Right hindlimb (tissue), 1 donor: ENCODE data around the gene REXO1.

Experiments
- DNase-seq: peaks from one replicate; pipeline ENCODE4 v3.0.0-alpha.2; 2018

Gene REXO1

GRCh38 chr19:1859331-1859781 is 11.1 kb upstream of the REXO1 start:
- peak; percentile 48 for DNase-seq

DNA sequence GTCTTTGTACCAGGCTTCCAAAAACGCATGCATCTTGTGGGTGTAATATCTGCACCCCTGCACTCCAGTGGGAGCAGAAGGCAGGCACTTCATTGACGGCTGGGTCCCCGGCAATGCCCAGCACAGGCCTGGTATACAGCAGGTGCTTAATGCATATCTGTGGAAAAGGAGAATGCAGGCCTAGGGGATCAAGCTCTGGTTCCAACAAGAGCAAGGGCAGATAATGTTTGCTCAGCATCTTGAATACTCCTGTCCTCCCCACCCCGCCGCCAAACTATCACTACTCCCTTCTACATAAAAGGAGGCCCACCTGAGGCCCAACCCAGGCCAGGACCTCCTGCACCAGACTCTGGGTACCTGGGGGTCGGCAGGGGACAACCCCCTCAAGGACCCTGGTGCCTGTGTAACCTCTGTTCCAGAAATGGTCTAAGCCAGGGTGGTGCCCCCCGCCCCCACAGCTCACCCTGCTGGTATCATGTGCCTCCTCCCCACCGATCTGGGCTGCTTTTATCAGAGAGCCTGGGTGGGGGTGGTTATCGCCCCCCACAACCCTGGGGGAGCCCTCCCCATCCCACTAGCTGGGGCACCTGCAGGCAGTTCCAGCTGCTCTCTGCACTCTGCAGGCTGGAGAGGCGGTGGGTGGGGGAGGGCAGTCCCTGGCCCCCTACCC is 10.3 kb upstream of the REXO1 start:
- no peak for DNase-seq

DNA sequence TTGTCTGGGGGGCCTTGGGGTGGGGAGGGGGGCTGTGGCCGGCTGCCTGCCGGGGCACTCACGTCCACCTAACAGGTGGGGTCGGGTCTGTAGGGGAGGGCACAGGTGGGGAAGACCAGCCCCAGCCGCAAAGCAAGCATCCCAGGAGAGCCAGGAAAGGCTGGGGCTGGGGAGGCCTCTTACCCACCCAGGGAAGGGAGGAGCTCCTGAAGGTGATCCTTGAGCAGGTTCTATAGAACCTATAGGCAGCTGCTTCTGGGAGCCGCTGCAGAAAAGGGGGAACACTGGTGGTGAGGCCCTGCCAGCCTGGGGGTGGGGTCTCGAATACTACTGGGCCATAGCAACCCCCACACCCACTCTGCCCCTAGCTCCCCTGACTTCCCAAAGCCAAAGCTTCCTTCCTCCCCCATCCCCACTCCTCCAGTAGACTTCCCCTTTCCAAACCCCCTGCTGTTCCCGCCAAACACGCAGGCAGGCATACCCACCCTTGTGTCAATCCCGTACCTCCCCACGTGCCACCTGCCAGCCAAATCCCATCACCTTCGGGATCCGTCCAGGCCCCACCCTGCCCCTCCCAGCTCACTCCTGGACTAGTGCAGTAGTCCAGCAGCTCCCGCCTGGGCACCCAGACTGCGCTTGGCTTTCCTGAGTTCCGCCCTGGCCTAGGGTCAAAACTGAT is 9.5 kb upstream of the REXO1 start:
- no peak for DNase-seq

- peak; percentile 82 for DNase-seq
Observed at GRCh38 chr19:1856698-1857603, 8.7 kb upstream of the REXO1 start.

- DNase-seq, result no peak
Observed at GRCh38 chr19:1856345-1856697, 8.0 kb upstream of the REXO1 start.

- no peak for DNase-seq
Observed at GRCh38 chr19:1855828-1856255, 7.6 kb upstream of the REXO1 start.

GRCh38 chr19:1855040-1855827 is 7.0 kb upstream of the REXO1 start:
- DNase-seq, result peak; percentile 93

DNA sequence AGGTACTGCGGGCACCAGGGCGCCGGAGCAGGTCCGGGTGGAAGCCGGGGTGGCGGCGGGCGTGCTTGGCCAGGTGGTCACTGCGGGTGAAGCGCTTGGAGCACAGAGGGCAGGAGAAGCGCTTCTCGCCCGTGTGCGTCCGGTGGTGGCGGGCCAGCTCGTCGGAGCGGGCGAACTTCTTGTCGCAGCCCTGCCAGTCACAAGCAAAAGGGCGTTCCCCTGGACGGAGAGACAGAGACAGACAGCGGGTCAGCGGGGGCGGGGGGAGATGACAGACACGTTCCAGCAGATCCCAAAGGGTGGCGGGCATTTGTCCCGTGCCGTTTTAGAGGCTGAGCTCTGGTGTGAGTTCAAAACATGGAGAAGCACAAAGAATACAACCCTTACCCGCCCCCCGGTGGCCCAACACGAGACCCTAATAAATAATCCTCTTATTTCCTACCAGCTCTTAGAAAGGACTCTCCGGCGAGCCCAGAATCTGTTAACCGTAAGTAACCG is 6.3 kb upstream of the REXO1 start:
- DNase-seq, result peak; percentile 51

DNA sequence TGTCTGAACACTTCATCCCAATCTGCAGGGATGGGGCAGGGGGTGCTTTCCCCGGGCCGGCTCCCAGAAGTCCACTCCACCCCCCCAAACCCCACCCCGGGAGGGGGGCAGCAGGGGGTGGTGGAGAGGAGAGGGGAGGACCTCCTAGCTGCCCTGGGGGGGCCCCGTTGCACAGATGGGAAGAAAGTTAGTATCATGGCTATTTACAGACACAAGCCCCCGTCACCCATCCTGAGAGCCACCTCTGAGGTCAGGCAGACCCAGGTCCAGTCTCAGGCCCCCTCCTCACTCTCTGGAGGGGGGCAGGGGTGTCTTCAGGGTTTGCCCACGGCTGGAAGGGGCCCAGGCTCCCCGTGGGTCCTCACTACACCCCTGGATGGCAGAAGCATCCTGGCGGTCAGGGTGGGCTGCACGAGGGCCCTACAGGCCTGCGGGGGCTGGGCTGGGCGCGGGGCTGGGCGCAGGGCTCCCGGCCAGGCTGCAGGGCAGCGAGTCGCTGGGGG is 5.8 kb upstream of the REXO1 start:
- no peak for DNase-seq

DNA sequence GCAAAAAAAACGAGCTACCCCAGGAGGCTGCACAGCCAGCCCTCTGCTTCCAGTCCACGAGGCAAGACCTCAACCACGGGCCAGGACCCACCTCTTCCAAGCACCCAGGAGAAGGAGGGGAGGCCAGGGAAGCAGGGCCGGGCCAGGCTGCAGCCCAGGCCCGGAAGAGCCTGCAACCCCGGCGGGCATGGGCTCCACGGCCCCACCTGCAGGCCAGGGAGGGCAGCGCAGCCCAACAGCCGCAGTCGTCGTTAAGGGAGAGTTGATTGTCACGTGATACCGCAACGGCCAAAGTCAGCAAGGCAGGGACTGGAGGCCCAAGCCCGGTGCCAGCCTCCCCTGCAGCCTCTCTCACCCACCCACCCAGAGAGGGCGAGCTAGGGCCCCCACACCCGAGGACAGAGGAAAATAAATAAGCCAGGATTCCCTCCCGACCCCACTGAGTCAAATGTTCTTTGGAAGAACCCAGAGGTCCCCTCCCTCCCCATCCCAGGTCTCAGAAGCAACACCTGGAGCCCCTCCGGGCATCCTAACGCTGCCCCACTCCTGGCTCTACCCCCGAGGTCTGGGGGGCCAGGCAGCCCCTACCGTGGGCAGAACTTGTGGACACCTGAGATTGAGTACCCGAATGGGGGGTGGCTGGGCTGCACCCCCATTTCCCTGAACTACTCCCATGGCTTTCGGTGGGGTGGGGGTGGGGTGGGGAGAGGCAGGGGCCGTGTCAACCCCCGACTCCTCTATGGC is 5.2 kb upstream of the REXO1 start:
- DNase-seq, result peak; percentile 72

- DNase-seq, result no peak
Observed at GRCh38 chr19:1852581-1853128, 4.4 kb upstream of the REXO1 start.

- peak; percentile 82 for DNase-seq
Observed at GRCh38 chr19:1851654-1852580, 3.6 kb upstream of the REXO1 start.

- DNase-seq, result no peak
Observed at GRCh38 chr19:1850809-1851653, 2.7 kb upstream of the REXO1 start.

DNA sequence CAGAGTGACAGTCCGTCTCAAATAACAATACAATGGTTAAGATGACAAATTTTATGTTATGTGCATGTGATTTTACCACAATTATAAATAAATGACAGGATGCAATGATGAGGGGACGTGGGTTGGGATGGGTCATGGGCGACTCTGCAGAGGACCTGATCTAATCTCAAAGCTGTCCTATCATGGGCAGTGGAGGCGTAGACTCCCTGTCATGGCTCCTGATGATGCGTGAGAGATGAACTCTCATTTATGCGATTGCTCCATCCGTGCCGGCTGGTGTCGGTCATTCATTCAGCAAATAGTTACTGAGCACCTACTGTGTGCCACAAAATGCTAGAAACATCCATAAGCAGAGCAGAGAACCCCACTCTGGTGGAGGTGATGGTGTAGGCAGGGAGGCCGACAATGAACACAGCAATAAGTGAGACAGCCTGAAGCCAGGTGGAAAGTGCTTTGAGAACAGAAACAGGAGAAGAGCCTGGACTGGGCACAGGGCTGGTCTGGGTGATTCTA is 1.7 kb upstream of the REXO1 start:
- DNase-seq, result no peak

DNA sequence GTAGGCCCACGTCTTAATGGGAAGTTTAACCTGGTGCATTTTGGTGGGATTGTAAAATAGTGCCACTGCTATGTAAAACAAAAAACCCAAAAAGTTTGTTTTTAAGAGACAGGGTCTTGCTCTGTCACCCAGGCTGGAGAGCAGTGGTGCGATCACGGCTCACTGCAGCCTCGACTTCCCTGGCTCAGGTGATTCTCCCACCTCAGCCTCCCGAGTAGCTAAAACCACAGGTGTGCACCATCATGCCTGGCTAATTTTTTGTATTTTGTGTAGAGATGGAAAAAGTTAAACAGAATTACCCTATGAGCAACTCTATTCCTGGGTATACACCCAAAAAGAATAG is 820 bp upstream of the REXO1 start:
- DNase-seq, result no peak

DNA sequence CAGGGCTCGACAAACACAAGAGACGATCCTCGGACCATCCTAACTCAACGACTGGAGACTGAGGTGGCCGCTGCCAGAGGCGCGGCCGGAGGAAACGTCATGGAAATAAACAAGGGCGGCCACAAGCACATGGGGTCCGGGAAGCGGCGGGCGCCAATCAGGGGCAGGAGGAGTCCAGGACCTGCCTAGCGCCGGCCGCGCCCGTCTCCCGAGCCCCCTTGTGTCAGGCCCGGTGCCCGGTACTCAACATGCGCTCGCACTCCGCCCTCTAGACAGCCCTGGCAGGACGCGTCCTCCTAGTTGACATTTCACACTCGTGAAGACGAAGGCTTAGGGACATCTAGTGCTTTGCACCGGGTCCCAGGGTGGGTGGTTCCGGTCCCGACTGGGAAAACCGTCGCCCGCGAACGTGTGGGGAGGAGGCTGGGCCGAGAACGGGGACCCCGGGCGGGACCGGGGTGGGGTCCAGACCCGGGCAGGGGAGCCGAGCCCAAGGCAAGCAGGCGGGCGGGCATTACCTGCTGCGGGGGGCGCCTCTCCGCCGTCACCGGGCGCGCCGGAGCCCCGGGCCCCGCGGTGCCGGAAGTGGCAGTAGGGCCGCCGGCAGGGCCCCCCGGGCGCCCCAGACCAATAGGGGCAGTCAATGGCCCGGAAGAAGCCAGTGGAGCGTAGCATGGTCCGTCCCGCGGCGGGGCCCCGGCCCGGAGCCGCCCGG is 442 bp downstream of the REXO1 start:
- peak; percentile 72 for DNase-seq

DNA sequence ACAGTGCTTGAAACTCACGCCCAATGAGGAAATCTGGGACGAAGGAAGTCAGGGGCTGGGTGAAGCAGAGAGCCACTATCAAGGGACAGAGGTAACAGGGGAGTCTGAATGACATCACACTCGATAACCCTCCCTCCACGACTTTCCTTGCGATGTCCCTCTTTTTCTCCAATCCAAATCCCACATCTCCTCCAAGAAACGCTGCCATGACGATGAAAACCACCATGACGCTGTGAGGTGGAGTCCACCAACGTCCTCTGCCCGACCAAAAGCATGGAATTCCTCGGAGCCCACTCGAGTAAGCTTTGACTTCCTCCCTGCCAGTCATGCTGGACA is 967 bp downstream of the REXO1 start:
- no peak for DNase-seq

GRCh38 chr19:1846517-1847204 is 1.6 kb downstream of the REXO1 start:
- no peak for DNase-seq
